GM21515 (cell line): Measurements from ENCODE around the gene OXSR1.
"Not testable (repeated sequence)": the region's sequence is repeated elsewhere in the genome, so short reads cannot be mapped to it uniquely, and the experiment has no call there.

Experiments
- ATAC-seq: cut with Tn5 transposase; IDR thresholded peaks from one replicate; pipeline ENCODE4 v1.9.1; 2021; ENCODE audit not compliant: unreplicated experiment

Gene OXSR1

GRCh38 chr3:38265604-38266307 is 100.4 kb downstream of the OXSR1 start, which contains the start of gene SLC22A13:
Gene SLC22A13, plus strand, starts transcription at chr3:38265812. Its CDS starts 49 bp downstream, at chr3:38265861.
- ATAC-seq = no peak

DNA sequence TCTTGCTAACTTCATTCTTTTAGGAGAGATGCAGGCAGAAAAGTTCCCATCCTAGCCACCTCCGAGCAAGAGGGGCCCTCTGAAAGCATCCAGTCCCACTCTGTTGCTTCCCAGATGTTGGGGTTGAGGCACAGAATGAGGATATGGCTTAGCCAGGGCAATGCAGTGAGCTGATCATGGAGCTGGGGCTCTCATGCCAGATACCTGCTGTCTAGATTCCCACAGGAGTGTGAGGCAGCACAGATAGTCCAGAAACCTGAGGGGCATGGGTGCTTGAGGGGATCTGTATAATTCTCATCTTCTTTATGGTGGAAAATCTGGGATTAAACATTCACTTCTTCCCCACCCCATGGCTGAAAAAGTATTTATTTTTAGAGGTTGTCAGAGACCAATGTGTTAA is 101.5 kb downstream of the OXSR1 start:
- no peak for ATAC-seq

DNA sequence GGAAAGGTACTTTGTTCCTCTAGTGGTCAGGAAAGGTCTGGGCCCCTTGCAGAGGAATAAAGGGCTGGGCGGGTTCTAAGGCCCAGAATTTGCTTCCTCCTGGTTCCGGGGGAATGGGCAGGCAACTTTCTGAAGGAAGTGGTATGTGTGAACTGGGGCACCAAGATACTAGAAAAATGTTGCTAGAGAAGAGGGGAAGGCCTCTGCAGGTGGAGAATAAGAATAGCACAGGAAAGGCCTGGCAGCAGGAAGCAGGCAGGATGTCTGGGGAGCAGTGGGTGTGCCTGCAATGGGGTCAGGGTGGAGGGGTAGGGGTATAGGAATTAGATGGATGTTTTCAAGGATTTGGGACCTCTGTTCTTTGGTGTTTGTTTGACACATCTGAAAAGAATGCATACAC is 102.3 kb downstream of the OXSR1 start:
- no peak for ATAC-seq

DNA sequence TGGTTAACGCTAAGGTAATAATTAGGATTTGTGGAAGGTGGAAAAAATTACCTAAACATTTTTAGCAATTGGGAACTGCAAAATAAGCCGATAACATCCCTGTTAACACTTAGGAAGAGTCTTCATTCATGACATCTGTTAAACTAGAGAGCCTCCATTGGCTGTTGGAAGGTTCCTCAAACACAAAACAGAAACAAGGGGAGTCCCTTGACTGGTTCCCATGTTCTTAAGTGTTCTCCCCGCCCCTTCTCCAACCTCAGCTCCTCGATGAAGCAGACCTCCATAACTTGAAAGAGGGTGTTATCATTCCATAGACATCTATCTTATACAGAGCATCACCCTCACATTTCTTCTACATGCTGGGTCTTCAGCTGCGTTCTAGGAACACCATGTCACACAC is 102.8 kb downstream of the OXSR1 start:
- no peak for ATAC-seq

- ATAC-seq = no peak
Measured at GRCh38 chr3:38268522-38268921, 103.2 kb downstream of the OXSR1 start.

DNA sequence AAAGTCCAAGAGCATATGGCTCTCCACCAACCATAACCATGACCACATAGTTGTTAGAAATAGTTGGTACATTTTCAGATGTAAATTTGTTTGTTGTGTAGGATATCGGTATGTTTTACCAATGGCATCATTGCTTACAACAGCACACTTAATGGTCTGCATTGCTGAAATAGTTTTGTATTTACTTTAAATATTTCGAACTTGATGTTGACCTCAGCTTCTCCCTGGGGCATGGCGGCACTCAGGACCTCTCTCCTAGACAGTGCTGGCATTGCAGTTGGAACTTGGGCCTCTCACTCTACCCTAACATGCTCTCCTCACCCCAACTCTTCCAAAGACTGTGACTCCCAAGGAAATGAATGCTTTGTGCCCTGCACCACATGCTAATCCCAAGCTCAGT is 105.3 kb downstream of the OXSR1 start:
- no peak for ATAC-seq

GRCh38 chr3:38271553-38271952 is 106.2 kb downstream of the OXSR1 start:
- ATAC-seq = no peak

- ATAC-seq = no peak
Measured at GRCh38 chr3:38274864-38275649, 109.7 kb downstream of the OXSR1 start.

GRCh38 chr3:38275658-38276057 is 110.3 kb downstream of the OXSR1 start:
- ATAC-seq = no peak

DNA sequence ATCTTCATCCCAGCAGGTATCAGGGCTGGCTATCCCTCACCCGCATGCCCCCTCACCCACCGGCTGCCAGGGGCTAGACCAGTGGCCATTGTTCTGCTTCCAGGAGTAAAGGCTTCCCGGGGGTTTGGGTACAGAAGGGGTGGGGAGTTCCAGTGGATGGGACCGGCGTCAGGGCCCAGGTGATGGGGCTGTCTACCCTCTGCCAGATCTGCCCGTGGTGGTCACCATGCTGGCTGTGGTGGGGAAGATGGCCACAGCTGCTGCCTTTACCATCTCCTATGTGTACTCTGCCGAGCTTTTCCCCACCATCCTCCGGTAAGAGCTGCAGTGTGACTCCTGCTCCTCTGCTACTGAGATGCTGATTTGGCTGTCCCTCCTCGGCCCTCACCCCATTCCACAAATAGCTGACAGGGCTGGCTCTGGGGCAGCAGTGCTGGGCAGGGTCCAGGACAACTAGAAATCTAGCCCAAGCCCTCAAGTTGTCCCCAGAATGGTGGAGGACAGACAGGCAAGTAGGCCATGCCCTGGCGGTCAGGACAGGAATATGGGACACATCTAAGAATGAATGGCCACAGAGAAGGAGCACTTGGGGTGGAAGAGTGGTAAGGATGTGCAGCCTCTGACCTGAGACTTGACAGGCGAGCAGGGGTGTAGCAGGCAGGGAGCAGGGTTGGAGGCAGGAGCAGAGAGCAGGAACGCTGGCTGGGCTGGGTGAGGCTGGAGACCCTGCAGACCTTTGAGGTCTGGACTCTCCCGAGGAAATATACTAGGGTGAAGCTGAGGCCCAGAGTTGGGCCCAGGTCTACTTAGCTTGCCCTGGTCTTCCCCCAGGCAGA is 111.0 kb downstream of the OXSR1 start:
- no peak for ATAC-seq

GRCh38 chr3:38276917-38277630 is 111.7 kb downstream of the OXSR1 start:
- no peak for ATAC-seq

DNA sequence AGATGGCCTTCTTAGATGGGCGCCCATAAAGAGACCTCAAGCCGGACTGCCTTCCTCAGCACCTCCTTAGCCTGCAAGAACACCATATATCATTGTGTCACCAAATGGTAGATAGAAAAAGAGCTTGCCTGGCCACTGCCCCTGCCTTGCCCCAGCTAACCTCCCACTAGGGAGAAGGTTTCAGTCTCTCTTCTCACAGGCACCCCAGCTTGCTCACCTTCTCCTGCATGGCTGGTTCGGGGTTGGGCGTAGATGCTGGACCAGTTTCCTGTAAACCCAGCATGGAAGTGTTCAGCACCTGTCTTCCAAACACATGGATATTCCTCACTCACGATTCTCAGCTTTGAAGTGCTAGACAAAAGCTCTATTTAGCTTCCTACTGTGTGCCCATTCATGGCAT is 113.5 kb downstream of the OXSR1 start:
- no peak for ATAC-seq

- no peak for ATAC-seq
Measured at GRCh38 chr3:38281895-38282686, 116.8 kb downstream of the OXSR1 start, which contains the start of gene SLC22A14. Gene SLC22A14, plus strand, starts transcription at chr3:38282294. Its CDS starts 23,733 bp downstream, at chr3:38306027.

GRCh38 chr3:38283810-38284755 is 118.7 kb downstream of the OXSR1 start:
- ATAC-seq = no peak

GRCh38 chr3:38284756-38285150 is 119.4 kb downstream of the OXSR1 start:
- no peak for ATAC-seq

DNA sequence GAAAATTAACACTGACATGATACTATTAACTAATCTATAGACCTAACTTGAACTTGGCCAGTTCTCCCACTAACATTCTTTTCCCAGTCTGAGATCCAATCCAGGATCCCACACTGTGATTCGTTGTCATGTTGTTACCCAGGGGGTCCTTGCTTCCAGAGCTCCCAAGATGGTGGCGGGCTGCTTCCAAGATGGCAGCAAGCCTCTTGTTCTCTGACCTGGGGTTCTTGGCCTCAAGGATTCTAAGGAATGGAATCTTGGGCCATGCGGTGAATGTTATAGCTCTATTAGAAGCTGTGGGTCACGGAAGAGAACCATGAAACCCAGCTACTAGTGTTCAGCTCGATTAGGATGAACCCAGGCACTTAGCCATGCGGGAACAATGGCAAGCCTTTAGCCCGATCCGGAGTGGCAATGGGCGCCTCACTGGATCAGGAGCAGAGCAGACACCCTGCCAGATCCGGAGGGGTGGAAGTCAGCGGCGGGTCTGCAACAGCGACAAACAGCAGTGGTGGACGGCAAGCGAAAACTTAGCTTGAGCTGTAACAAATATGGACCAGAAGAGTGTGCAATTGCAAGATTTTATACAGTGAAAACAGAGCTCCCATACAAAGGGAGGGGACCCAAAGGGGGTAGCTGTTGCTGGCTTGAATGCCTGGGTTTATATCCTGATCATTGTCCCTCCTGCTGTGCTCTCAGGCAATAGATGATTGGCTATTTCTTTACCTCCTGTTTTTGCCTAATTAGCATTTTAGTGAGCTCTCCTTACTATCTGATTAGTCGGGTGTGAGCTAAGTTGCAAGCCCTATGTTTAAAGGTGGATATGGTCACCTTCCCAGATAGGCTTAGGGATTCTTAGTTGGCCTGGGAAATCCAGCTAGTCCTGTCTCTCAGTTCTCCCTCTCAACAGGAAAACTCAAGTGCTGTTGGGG is 124.2 kb downstream of the OXSR1 start:
- not testable (repeated sequence) for ATAC-seq

DNA sequence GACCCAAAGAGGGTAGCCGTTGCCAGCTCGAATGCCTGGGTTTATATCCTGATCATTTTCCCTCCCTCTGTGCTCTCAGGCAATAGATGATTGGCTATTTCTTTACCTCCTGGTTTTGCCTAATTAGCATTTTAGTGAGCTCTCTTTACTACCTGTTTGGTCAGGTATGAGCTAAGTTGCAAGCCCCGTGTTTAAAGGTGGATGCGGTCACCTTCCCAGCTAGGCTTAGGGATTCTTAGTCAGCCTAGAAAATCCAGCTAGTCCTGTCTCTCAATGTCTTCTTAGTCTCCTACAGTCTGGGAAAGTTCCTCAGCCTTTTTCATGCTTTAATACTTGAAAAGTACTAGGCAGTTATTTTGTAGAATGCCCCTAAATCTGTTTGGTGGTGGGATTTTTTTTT is 131.7 kb downstream of the OXSR1 start:
- ATAC-seq = not testable (repeated sequence)

GRCh38 chr3:38297537-38297936 is 132.2 kb downstream of the OXSR1 start:
- ATAC-seq = no peak
